WI38 (cell line): ENCODE measurements around the gene KLHL21.

Experiments
- H3K4me3 ChIP-seq: 2 replicates; pipeline ENCODE4 v1.5.1; 2011; ENCODE audit warnings: low read depth, mild to moderate bottlenecking, control low read depth, low read length
- TF ChIP-seq, protein P1 (sequence below): IDR thresholded peaks from 2 replicates; pipeline ENCODE4 v1.5.1; 2012; ENCODE audit warnings: low read depth, mild to moderate bottlenecking, control low read depth, low read length

The KLHL21 gene

DNA sequence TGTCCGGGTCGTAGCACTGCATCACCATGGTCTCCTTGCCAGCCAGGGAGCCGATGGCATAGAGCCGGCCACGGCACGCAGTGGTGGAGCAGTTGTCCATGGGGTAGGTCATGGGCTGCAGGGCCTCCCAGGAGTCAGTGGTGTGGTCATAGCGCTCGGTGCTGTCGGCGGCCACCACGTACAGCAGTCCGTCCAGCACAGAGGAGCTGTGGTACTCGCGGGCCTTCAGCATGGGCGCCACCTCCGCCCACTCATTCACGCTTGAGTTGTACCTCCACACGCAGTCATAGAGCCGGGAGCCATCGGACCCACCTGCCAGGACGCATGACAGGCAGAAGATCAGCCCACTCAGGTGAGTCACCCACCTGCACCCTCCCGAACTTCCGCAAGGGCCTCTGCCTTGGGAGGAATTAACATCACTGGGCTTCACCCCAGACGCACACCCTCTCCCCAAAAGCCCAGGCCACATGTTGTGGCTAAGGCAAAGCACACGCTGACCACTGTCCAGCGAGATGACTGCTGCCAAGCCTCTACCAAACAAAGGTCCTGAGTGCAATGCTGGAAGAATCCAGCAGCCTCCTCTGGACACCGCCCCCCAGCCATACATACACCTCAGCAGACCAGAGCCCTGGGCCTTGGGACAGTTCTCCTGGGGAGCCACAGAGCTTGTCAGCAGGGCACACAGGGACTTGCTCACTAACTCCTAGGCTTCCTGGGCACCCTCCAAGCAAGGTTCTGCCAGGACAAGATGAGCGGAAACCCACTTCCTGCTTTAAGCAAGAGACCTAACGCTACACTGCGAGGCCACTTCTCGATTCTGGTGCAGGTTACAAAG is 3.3 kb downstream of the KLHL21 start:
- no peak overlapping the region for H3K4me3 ChIP-seq
- TF ChIP-seq, protein P1, sequence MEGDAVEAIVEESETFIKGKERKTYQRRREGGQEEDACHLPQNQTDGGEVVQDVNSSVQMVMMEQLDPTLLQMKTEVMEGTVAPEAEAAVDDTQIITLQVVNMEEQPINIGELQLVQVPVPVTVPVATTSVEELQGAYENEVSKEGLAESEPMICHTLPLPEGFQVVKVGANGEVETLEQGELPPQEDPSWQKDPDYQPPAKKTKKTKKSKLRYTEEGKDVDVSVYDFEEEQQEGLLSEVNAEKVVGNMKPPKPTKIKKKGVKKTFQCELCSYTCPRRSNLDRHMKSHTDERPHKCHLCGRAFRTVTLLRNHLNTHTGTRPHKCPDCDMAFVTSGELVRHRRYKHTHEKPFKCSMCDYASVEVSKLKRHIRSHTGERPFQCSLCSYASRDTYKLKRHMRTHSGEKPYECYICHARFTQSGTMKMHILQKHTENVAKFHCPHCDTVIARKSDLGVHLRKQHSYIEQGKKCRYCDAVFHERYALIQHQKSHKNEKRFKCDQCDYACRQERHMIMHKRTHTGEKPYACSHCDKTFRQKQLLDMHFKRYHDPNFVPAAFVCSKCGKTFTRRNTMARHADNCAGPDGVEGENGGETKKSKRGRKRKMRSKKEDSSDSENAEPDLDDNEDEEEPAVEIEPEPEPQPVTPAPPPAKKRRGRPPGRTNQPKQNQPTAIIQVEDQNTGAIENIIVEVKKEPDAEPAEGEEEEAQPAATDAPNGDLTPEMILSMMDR, result no peak

DNA sequence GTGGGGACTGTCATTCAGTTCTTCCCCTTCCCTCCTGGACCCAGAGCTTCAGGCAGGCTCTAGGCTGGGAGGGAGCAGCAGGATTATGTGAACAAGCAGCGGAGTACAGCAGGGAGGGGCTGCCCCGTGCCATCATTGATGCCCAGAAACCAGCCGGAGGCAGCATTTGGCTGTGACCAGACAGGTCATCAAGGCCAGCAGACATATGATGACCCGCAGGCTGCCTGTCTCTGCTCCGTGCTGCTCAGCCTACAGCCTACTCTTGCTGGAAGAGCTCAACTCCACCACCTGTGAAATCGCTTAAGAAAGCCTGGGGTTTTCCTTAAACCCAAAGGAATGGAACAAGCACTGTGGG is 4.9 kb downstream of the KLHL21 start:
- TF ChIP-seq, protein P1, result no peak
- no peak overlapping the region for H3K4me3 ChIP-seq

DNA sequence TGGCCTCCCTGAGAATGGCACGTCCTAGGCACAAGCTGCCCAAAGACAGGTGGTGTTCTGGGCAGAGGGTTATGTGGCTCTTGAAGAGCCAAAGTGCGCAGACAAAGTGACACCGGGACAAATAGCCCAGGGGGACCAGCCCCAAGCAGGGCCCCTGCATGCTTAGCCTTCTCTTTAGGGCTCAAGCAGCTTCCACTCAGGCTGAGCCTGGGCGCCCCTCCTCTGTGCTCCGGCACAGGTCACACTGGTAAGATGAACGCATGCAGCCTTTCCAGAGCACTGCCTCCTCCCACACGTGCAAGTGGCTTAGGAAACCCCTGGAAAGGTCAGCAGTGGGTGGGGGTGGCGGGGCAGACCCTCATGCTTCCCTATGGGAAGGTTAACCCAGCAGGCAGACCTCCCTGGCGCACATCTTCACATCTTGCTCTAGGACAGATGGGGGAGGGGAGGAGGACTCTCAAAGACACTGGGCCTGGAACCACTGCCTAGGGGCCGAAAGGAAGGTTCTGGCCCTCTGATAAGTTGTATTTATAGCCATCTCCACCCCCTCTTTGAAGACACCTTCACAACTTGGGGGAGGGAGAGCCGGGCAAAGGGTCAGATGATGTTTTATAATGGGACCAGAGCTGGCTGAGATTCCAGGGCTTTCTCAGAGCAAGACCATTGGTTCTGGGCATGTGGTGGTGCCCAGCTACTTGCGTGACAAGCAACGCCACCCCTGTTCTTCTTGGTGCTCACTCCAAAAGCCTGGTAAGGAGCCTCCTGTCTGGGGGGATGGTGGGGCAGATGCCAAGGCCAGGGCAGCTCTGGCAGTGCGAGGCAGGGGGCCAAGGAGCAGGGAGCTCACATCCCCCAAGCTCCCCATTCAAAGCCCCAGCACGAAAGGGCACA is 5.5 kb downstream of the KLHL21 start:
- TF ChIP-seq, protein P1, result no peak
- no peak overlapping the region for H3K4me3 ChIP-seq

DNA sequence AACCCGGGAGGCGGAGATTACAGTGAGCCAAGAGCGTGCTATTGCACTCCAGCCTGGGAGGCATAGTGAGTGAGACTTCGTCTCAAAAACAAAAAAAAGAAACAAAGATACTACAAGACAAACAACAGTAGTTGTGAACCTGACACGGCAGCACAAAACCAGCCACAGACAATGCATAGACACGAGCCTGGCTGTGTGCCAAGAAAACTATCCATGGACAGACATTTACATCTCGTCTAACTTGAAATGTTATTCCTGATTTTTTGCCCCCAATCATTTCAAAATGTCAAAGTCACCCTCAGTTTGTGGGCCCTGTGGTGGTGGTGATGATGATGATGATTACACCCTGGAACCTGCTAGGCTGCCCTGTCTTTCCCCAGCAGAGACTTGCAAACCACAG is 6.3 kb downstream of the KLHL21 start:
- TF ChIP-seq, protein P1, result no peak
- H3K4me3 ChIP-seq, result no peak overlapping the region

DNA sequence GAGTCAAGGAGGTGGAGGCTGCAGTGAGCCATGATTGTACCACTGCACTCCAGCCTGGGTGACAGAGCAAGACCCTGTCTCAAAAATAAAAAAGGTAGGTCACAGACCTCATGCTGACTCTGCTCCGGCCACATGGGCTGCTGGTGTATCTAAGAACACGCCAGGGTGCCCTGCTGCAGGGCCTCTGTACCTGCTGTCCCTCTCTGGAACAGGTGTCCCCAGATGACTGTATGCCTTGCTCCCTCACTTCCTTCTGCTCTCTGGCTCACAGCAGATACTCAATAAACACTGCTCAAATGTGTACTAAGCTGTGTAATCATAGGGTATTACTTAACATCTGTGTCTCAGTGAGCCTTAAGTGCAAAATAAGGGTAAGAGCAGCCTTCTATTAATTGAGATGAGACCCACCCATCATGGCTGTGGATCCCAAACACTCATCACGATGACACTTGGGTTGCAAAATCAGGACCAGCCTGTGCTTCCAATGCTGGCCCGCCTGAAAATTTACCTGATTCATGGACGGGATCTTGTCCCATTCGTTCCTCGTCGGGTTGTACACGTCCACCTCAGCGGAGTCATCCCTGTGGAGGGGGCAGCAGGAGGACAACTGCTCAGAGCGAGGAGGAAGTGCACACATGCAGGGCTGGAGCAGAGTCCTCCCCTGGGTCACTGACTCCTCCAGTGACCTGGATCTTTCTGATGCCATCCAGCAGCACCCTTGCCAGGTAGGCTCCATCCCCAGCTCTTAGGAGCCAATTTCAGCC is 7.5 kb downstream of the KLHL21 start:
- H3K4me3 ChIP-seq, result no peak overlapping the region
- TF ChIP-seq, protein P1, result no peak

DNA sequence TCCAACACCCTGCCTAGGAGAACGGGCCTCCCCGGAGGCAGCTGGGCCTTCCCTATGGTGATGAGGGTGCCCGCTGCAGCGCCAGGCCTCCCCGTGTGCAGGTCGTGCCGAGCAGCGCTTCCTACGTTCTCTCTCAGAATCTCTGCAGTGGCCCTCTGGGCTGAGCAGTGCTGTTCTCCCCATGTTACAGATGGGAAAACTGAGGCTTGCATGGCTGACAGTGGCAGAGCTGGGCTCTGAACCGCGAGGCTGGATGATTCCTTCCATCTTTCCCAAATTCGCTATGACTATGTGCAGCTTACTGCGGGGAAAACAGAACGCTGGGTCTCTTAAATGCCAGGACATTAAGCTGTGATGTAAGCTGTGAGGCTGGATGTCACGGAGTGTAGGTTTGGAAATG is 8.9 kb downstream of the KLHL21 start:
- H3K4me3 ChIP-seq, result no peak overlapping the region
- TF ChIP-seq, protein P1, result no peak
